UCSD-AML1 (cell line): ENCODE data around the gene THRA.

ENCODE experiments used
- DNase-seq: peaks from one replicate; lab custom pipeline; 2025; ENCODE audit not compliant: unreplicated experiment; lab: John Stamatoyannopoulos, UW

THRA gene

DNA sequence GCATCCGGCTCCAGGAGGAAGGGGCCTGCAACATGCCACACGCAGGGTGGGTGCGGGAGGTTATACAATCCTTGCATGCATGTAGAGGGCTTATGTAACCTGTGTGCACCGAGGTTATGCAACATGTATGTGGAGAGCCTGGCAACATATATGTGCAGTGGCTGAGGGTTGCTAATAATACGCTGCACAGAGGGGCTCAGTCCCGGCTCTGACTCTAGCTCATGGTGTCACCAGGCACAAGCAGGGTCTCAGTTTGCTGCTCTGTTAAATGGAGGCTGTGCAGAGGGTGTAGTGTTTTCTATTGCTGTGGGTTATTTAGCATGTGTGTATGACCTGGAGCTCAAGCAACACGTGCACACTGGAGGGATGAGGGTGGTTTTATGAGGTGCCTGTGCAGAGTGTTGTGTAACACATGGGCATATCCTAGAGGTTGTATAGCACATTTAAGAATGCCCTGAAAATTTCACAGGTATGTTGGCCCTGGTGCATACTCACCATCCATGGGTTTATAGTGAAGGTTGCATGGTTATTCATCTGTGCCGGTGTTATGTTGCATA is 13.3 kb downstream of the THRA start:
- no peak for DNase-seq

- no peak for DNase-seq
These were observed 13.8 kb downstream of the THRA start for GRCh38 chr17:40076591-40076990.

DNA sequence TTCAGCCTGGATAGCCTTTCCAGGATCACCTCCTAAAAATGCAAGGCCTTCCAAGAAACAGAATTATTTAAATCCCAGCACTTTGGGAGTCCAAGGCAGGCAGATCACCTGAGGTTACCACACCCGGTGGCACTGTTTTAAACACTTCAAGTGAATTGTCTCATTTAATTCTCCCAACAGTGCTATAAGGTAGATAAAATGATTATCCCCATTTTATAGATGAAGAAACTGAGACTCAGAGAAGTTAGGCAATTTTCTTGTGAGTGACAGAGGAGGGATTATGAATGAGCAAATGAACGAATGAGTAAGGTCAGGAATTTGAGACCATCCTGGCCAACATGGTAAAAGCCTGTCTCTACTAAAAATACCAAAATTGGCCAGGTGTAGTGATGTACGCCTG is 16.8 kb downstream of the THRA start:
- no peak for DNase-seq

GRCh38 chr17:40084477-40084876 is 21.7 kb downstream of the THRA start:
- DNase-seq: no peak

- DNase-seq: peak; percentile 54
These were observed 23.6 kb downstream of the THRA start for GRCh38 chr17:40086150-40087044.

GRCh38 chr17:40087049-40087794 is 24.5 kb downstream of the THRA start:
- no peak for DNase-seq

GRCh38 chr17:40087903-40088718 is 25.3 kb downstream of the THRA start:
- no peak for DNase-seq

DNA sequence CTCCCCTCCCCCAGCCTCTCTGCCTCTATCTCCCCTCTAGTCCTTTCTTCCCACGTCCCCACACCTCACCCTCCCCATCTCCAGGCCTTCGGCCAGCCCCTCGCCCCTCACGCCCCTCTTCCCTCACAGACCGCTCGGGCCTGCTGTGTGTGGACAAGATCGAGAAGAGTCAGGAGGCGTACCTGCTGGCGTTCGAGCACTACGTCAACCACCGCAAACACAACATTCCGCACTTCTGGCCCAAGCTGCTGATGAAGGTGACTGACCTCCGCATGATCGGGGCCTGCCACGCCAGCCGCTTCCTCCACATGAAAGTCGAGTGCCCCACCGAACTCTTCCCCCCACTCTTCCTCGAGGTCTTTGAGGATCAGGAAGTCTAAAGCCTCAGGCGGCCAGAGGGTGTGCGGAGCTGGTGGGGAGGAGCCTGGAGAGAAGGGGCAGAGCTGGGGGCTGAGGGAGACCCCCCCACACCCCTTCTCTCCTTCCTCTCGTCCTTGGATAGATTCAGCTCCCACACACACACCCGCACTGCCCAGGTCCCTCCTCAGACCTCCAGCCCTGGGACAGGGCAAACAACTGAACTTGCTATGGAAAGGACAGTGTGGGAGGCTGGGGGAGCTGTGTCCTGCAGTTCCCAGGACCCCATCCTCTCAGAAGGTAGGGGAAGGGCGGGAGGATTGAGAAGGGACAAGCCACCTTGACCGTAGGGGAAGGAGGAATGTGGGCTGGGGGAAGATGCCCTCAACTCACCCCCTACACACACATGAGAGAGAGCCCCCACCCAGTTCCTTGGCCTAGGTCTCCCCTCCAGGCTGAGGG is 26.5 kb downstream of the THRA start:
- no peak for DNase-seq

- DNase-seq: no peak
These were observed 27.7 kb downstream of the THRA start for GRCh38 chr17:40090237-40091119.

GRCh38 chr17:40091691-40092397 is 29.1 kb downstream of the THRA start:
- DNase-seq: no peak

- no peak for DNase-seq
These were observed 29.8 kb downstream of the THRA start for GRCh38 chr17:40092581-40092980.

- no peak for DNase-seq
These were observed 30.3 kb downstream of the THRA start for GRCh38 chr17:40093005-40093579.

GRCh38 chr17:40093580-40094201 is 30.9 kb downstream of the THRA start:
- DNase-seq: no peak

GRCh38 chr17:40094874-40095273 is 32.1 kb downstream of the THRA start:
- no peak for DNase-seq

GRCh38 chr17:40095351-40095943 is 32.7 kb downstream of the THRA start:
- no peak for DNase-seq

- peak; percentile 37 for DNase-seq
These were observed 33.4 kb downstream of the THRA start for GRCh38 chr17:40095944-40096791.

- DNase-seq: no peak
These were observed 34.3 kb downstream of the THRA start for GRCh38 chr17:40097087-40097486.
